A549 (cell line): Measurements from ENCODE around the gene RHOF. TPM values are rescaled to one million over a fixed set of nuclear protein-coding genes. Genes with fewer than 3 reads are reported as not detected.

Experiments used
- ATAC-seq, 2 experiments: fragments of 200-7000 bp in 1 of 2; fragments of >200 bp in 1 of 2; cut with Nextera tagmentation in 1 of 2; cut with Tn5 transposase in 1 of 2; 3 replicates each; pipeline versions ENCODE4 v1.8.0 to v1.9.1; 2018 to 2020; ENCODE audit warnings: mild to moderate bottlenecking in 1 of 2, moderate library complexity in 1 of 2
- CTCF ChIA-PET: fragments of 300-600 bp; sonication (Branson Sonifier 250); formaldehyde crosslinking; extraction: SDS; loops from one replicate; lab custom pipeline; 2021; ENCODE audit warnings: antibody characterized with exemption, inconsistent platforms; lab: Yijun Ruan, JAX
- POLR2A ChIA-PET: fragments of 350-600 bp; formaldehyde crosslinking; extraction: SDS; loops from one replicate; lab custom pipeline; 2021; ENCODE audit warnings: antibody characterized with exemption, inconsistent platforms; lab: Yijun Ruan, JAX
- DNase-seq, 2 experiments: peaks; one replicate each; pipeline versions ENCODE4 v3.0.0 to v3.0.0-alpha.2; 2011 to 2016; ENCODE audit warnings: low read depth in 1 of 2, low spot score in 1 of 2
- FAIRE-seq: peaks from 2 replicates; lab custom pipeline; 2011; peaks lifted over from hg19 to GRCh38; lab: Jason Lieb, UNC
- H3K27ac ChIP-seq, 2 experiments: fragments of >200 bp; sonication (Bioruptor Twin); formaldehyde crosslinking; 3 replicates each; pipeline ENCODE4 v1.5.1; 2016 to 2017
- H3K4me1 ChIP-seq: fragments of >200 bp; sonication (Bioruptor Twin); formaldehyde crosslinking; 3 replicates; pipeline ENCODE4 v1.6.1; 2016
- H3K4me2 ChIP-seq: fragments of >200 bp; sonication (Bioruptor Twin); formaldehyde crosslinking; 3 replicates; pipeline ENCODE4 v1.6.1; 2016
- H3K4me3 ChIP-seq: fragments of >200 bp; sonication (Bioruptor Twin); formaldehyde crosslinking; 3 replicates; pipeline ENCODE4 v1.5.1; 2016
- H3K9me3 ChIP-seq: fragments of >200 bp; sonication (Bioruptor Twin); formaldehyde crosslinking; 3 replicates; pipeline ENCODE4 v1.6.1; 2016
- BHLHE40 ChIP-seq: IDR thresholded peaks from 2 replicates; pipeline ENCODE4 v1.6.1; 2012; ENCODE audit warnings: low read depth, low read length, inconsistent platforms
- CBX8 ChIP-seq: fragments of 200-600 bp; sonication (generic); IDR thresholded peaks from 2 replicates; pipeline ENCODE4 v1.6.1; 2016
- CEBPB ChIP-seq, 2 experiments: fragments of >200 bp in 1 of 2; sonication (Bioruptor Twin) in 1 of 2; formaldehyde crosslinking in 1 of 2; IDR thresholded peaks; 2 replicates each; pipeline ENCODE4 v1.6.1; 2012 to 2016
- CHD2 ChIP-seq: fragments of 150-350 bp; IDR thresholded peaks from 2 replicates; pipeline ENCODE4 v1.6.1; 2014; ENCODE audit warnings: low read length; ENCODE audit not compliant: partially characterized antibody
- CHD4 ChIP-seq: fragments of 200-600 bp; sonication (generic); IDR thresholded peaks from 2 replicates; pipeline ENCODE4 v1.6.1; 2016; ENCODE audit warnings: antibody characterized with exemption, mild to moderate bottlenecking, borderline replicate concordance
- E2F6 ChIP-seq: IDR thresholded peaks from 2 replicates; pipeline ENCODE4 v1.6.1; 2012; ENCODE audit warnings: low read depth, borderline replicate concordance
- EHF ChIP-seq: fragments of 250-450 bp; sonication (Bioruptor Pico); IDR thresholded peaks from 2 replicates; pipeline ENCODE4 v1.5.0; 2020; ENCODE audit warnings: mild to moderate bottlenecking
- EHMT2 ChIP-seq: fragments of 200-600 bp; sonication (generic); IDR thresholded peaks from 2 replicates; pipeline ENCODE4 v1.6.1; 2016; ENCODE audit warnings: antibody characterized with exemption, low read depth, mild to moderate bottlenecking, moderate library complexity
- EP300 ChIP-seq, 2 experiments: fragments of >200 bp; sonication (Bioruptor Twin); formaldehyde crosslinking; IDR thresholded peaks; 2 replicates in 1 of 2; 3 replicates in 1 of 2; pipeline ENCODE4 v1.6.1; 2016 to 2017
- ESRRA ChIP-seq: fragments of 150-350 bp; IDR thresholded peaks from 2 replicates; pipeline ENCODE4 v1.6.1; 2014; ENCODE audit warnings: mild to moderate bottlenecking, low read length, borderline replicate concordance
- FOSB ChIP-seq: fragments of 250-450 bp; sonication (Bioruptor Pico); IDR thresholded peaks from 2 replicates; pipeline ENCODE4 v1.5.0; 2020; ENCODE audit warnings: mild to moderate bottlenecking, moderate library complexity
- FOSL2 ChIP-seq, 2 experiments: fragments of 450-650 bp in 1 of 2; fragments of >200 bp in 1 of 2; sonication (Bioruptor Twin) in 1 of 2; formaldehyde crosslinking; IDR thresholded peaks; 2 replicates each; pipeline versions ENCODE4 v1.5.0 to v1.6.1; 2016 to 2020; ENCODE audit warnings: mild to moderate bottlenecking in 1 of 2, moderate library complexity in 1 of 2
- GATA3 ChIP-seq: IDR thresholded peaks from 2 replicates; pipeline ENCODE4 v1.6.1; 2012; ENCODE audit warnings: borderline replicate concordance
- HEYL ChIP-seq: fragments of 250-450 bp; sonication (Bioruptor Pico); IDR thresholded peaks from 2 replicates; pipeline ENCODE4 v1.8.0; 2021; ENCODE audit warnings: mild to moderate bottlenecking, moderate library complexity
- HMGXB4 ChIP-seq: fragments of 250-450 bp; sonication (Bioruptor Pico); IDR thresholded peaks from 2 replicates; pipeline ENCODE4 v1.5.0; 2021; ENCODE audit warnings: mild to moderate bottlenecking, moderate library complexity, borderline replicate concordance
- HOXA7 ChIP-seq: fragments of 250-450 bp; sonication (Bioruptor Pico); IDR thresholded peaks from 2 replicates; pipeline ENCODE4 v1.5.0; 2020; ENCODE audit warnings: mild to moderate bottlenecking, moderate library complexity
- JUNB ChIP-seq: fragments of >200 bp; sonication (Bioruptor Twin); formaldehyde crosslinking; IDR thresholded peaks from 2 replicates; pipeline ENCODE4 v1.6.1; 2016
- KDM5A ChIP-seq: fragments of 200-600 bp; sonication (generic); IDR thresholded peaks from 2 replicates; pipeline ENCODE4 v1.6.1; 2016; ENCODE audit warnings: antibody characterized with exemption, mild to moderate bottlenecking
- MAFK ChIP-seq: fragments of 450-650 bp; IDR thresholded peaks from 2 replicates; pipeline ENCODE4 v1.6.1; 2014; ENCODE audit not compliant: partially characterized antibody
- NFE2L2 ChIP-seq: fragments of 150-350 bp; conservative IDR thresholded peaks from 2 replicates; pipeline ENCODE4 v1.6.1; 2014; ENCODE audit warnings: low read length
- NR3C1 ChIP-seq: fragments of >200 bp; sonication (Bioruptor Twin); formaldehyde crosslinking; IDR thresholded peaks from 3 replicates; pipeline ENCODE4 v1.6.1; 2017
- RAD21 ChIP-seq, 2 experiments: fragments of >200 bp in 1 of 2; sonication (Bioruptor Twin) in 1 of 2; formaldehyde crosslinking in 1 of 2; IDR thresholded peaks in 1 of 2; conservative IDR thresholded peaks in 1 of 2; 2 replicates in 1 of 2; 3 replicates in 1 of 2; pipeline ENCODE4 v1.6.1; 2012 to 2018; ENCODE audit warnings: inconsistent platforms in 1 of 2
- RFX5 ChIP-seq: fragments of 450-650 bp; IDR thresholded peaks from 2 replicates; pipeline ENCODE4 v1.7.1; 2014; ENCODE audit warnings: antibody characterized with exemption, mild to moderate bottlenecking, moderate library complexity
- SMC3 ChIP-seq: fragments of >200 bp; sonication (Bioruptor Twin); formaldehyde crosslinking; IDR thresholded peaks from 3 replicates; pipeline ENCODE4 v1.6.1; 2018; ENCODE audit warnings: inconsistent platforms
- TP53 ChIP-seq: fragments of 250-450 bp; sonication (Bioruptor Pico); IDR thresholded peaks from 2 replicates; pipeline ENCODE4 v1.5.0; 2021; ENCODE audit warnings: mild to moderate bottlenecking, moderate library complexity
- ZNF302 ChIP-seq: fragments of 250-450 bp; sonication (Bioruptor Pico); IDR thresholded peaks from 2 replicates; pipeline ENCODE4 v1.9.0; 2021; ENCODE audit warnings: inconsistent platforms, mild to moderate bottlenecking, moderate library complexity
- WGBS: methylation state at CpG from one replicate; pipeline ENCODE4 v1.1.6; 2017; ENCODE audit errors: missing lambda C conversion rate; 5-methylcytosine and 5-hydroxymethylcytosine counted together
- polyA plus RNA-seq, 4 experiments: library from polyadenylated mRNA; depleted of rRNA in 3 of 4; stranded (reverse); fragments of >200 nt; fragmentation: RNase III in 1 of 4; extraction: RNeasy Plus Mini Kit Qiagen cat#74134 plus additional on column Dnase treatment in 1 of 4; gene quantifications; 2 replicates in 3 of 4; 3 replicates in 1 of 4; pipeline ENCODE4 v1.2.3, GENCODE V29; 2011 to 2017
- TF ChIP-seq, protein P1 (sequence below): fragments of 150-350 bp; IDR thresholded peaks from 2 replicates; pipeline ENCODE4 v1.6.1; 2014; ENCODE audit warnings: low read depth, mild to moderate bottlenecking, low read length
- TF ChIP-seq, protein P2 (sequence below): IDR thresholded peaks from 2 replicates; pipeline ENCODE4 v1.6.1; 2012

Gene RHOF
- polyA plus RNA-seq, 2 of the 4 experiments (the other 2 are of a cell fraction) = 47.1 to 52.3 TPM

DNA sequence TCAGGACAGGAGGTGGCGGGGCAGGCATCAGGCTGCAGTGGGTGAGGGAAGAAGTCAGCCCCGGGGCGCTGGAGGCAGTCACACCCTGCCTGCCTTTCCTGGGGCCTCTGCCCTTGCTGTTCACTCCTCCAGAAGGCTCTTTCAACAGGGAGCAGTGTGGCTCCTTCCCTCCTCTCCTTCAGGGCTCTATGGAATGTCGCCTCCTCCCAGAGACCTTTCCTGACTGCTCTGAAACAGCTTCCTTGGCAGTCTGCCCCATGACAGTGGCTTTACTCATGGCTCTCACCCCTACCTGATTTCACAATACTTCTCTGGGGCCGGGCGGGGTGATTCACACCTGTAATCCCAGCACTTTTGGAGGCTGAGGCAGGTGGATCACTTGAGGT, 7.1 kb downstream of the RHOF start (continued):
- TF ChIP-seq MAFK = no peak
- TF ChIP-seq ZNF302 (CRISPR knock-in tag) = peak; percentile 46; the same call in 1 of the 2 replicates
- TF ChIP-seq, protein P1, sequence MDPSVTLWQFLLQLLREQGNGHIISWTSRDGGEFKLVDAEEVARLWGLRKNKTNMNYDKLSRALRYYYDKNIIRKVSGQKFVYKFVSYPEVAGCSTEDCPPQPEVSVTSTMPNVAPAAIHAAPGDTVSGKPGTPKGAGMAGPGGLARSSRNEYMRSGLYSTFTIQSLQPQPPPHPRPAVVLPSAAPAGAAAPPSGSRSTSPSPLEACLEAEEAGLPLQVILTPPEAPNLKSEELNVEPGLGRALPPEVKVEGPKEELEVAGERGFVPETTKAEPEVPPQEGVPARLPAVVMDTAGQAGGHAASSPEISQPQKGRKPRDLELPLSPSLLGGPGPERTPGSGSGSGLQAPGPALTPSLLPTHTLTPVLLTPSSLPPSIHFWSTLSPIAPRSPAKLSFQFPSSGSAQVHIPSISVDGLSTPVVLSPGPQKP = no peak
- no peak for TF ChIP-seq BHLHE40
- peak; percentile 72; the same call in 1 of the 2 replicates for TF ChIP-seq GATA3
- peak; percentile 89 for TF ChIP-seq JUNB
- TF ChIP-seq CBX8 = no peak
- TF ChIP-seq SMC3 = peak; percentile 25; the same call in 2 of the 3 replicates
- peak in 1 of 2 experiments; percentile 49; a peak in 2 of 5 replicates for TF ChIP-seq EP300 (IDR thresholded peaks at IDR 0.05)
- no peak for TF ChIP-seq KDM5A
- TF ChIP-seq ESRRA = no peak
- TF ChIP-seq HEYL (CRISPR knock-in tag) = no peak
- TF ChIP-seq FOSB = no peak; the same call in none of the 2 replicates
- TF ChIP-seq CHD2 = no peak
- TF ChIP-seq E2F6 = peak; percentile 76
- TF ChIP-seq, protein P2, sequence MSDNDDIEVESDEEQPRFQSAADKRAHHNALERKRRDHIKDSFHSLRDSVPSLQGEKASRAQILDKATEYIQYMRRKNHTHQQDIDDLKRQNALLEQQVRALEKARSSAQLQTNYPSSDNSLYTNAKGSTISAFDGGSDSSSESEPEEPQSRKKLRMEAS = peak; percentile 91
- TF ChIP-seq NR3C1 = no peak
- no peak for TF ChIP-seq CHD4
- TF ChIP-seq TP53 (CRISPR knock-in tag) = no peak
- TF ChIP-seq RFX5 = no peak
- no peak; the same call in 1 of the 2 replicates for TF ChIP-seq EHF (CRISPR knock-in tag)
- TF ChIP-seq HMGXB4 (CRISPR knock-in tag) = no peak
- TF ChIP-seq NFE2L2 = no peak
- no peak for TF ChIP-seq HOXA7
- no peak for TF ChIP-seq EHMT2

- H3K4me1 ChIP-seq = peaks cover 83% of the 10 kb centered on the region
- FAIRE-seq (peak; percentile 43), DNase-seq (peak; percentile 64 to 87), ATAC-seq (peak; percentile 48 to 60)
- ChIA-PET POLR2A (interaction anchor here (1.0 to 1.8 kb wide), 3 partner anchors 9 to 19 kb away, joined by 3 to 12 read pairs (median 4); partner anchors contain the start of genes RHOF and SETD1B), CTCF (interaction anchor here (0.6 to 72.2 kb wide), 7 partner anchors 1 to 1194 kb away, joined by 3 to 2657 read pairs (median 10); partner anchors contain the start of genes PSMD9, RHOF, SETD1B and TMEM120B)
- peak overlapping the region; percentile 70 for H3K4me2 ChIP-seq
- 4% methylated on average over 6 of the region's 6 CpGs for WGBS
- peak overlapping the region; percentile 72 to 100 for H3K27ac ChIP-seq
- H3K9me3 ChIP-seq = no peaks in the 10 kb centered on the region
- peak; percentile 28; the same call in 1 of the 2 replicates for TF ChIP-seq JUNB
- peak; percentile 25; the same call in 1 of the 2 replicates for TF ChIP-seq FOSL2 (IDR thresholded peaks at IDR 0.05)
- TF ChIP-seq FOSL2 (CRISPR knock-in tag; IDR thresholded peaks at IDR 0.05) = peak; percentile 65
- TF ChIP-seq, protein P2 = peak; percentile 44; the same call in 1 of the 2 replicates
- peak; percentile 36 for TF ChIP-seq MAFK
- TF ChIP-seq RAD21 (conservative IDR thresholded peaks at IDR 0.05 in 1 of 2, IDR thresholded peaks at IDR 0.05 in 1 of 2) = 0 out of 5 replicates have a peak, but pooled peaks of 1 of the 2 experiments have one; percentile 1
- peak in 1 of 2 experiments; percentile 39; a peak in 1 of 4 replicates for TF ChIP-seq CEBPB (IDR thresholded peaks at IDR 0.05)
- no peak for TF ChIP-seq ESRRA
- no peak for TF ChIP-seq KDM5A
- 0 out of 3 replicates have a peak overlapping the region, but pooled peaks have one; percentile 0 for H3K4me3 ChIP-seq
These were observed 9.0 kb downstream of the RHOF start for GRCh38 chr12:121784460-121784859.
